Activated naive CD4-positive, alpha-beta T cell treated with Interleukin-2 at 50 U/mL for 16 hours (primary cell): ENCODE measurements around the gene KCNJ4.
A peak's percentile ranks its signal among the peaks of the same experiment; 100 is the strongest.
"Not testable (repeated sequence)": the region's sequence is repeated elsewhere in the genome, so short reads cannot be mapped to it uniquely, and the experiment has no call there.

ENCODE experiments used
- DNase-seq: peaks from one replicate; pipeline ENCODE4 v3.0.0-alpha.2; 2020

The KCNJ4 gene

GRCh38 chr22:38427940-38428339 lies 27.1 kb downstream of the KCNJ4 start:
- no peak for DNase-seq

- no peak for DNase-seq
Observed at GRCh38 chr22:38427465-38427864, 27.5 kb downstream of the KCNJ4 start.

DNA sequence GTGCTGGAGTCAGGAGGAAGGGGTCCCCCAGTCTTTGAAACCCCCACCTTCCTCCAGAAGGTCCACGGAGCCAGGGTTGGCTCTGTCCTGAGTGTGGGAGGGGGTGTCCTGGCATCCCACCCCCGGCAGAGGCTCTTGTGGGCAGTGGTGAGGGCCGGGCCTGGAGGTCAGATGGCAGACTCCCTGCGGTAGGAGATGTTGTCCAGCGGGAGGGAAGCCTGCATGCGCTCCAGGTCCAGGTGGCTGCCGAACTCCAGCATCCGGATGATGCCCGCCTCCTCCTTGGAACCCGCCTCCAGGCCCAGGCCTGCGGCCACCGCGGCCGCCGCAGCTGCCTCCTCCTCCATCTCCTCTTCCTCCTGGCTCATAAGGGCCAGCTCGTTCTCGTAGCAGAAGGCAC lies 28.4 kb downstream of the KCNJ4 start:
- no peak for DNase-seq

GRCh38 chr22:38424525-38425080 lies 30.4 kb downstream of the KCNJ4 start:
- DNase-seq: no peak

GRCh38 chr22:38423512-38424503 lies 31.2 kb downstream of the KCNJ4 start:
- DNase-seq: no peak

- no peak for DNase-seq
Observed at GRCh38 chr22:38422611-38423511, 32.1 kb downstream of the KCNJ4 start.

DNA sequence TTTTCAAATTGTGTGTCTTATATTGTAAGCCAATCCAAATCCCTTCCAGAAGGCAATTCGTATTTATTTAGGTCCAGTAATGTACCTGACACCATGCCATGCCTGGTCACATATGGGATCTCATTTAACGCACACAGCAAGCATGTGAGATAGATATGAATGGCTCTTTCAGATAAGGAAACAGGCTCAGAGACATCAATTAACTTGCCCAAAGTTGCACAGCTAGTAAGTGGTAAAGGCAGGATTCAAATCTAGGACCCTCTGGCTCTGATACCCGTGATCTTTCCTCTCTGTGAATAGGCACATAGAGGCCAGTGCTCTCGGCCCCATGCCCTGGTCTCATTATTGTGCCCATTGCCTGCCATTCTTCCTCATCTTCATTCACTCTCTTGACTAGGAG lies 34.3 kb downstream of the KCNJ4 start:
- no peak for DNase-seq

DNA sequence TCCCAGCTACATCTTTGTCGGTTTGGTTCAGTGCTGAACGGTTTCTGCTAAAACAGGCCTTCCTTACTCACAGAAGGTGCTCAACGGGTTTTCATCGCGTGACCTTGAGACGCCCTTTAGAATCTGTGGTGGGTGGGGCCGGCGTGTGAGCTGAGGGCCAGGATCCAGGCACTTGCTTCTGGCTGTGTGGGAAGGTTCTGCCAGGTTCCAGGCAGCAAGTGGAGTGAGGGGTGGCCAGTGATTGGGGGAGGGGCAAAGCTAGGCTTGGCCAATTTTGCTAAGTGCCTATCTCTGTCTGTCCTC lies 35.2 kb downstream of the KCNJ4 start:
- no peak for DNase-seq

- DNase-seq: no peak
Observed at GRCh38 chr22:38419121-38419857, 35.7 kb downstream of the KCNJ4 start.

GRCh38 chr22:38418589-38418988 lies 36.4 kb downstream of the KCNJ4 start:
- no peak for DNase-seq

DNA sequence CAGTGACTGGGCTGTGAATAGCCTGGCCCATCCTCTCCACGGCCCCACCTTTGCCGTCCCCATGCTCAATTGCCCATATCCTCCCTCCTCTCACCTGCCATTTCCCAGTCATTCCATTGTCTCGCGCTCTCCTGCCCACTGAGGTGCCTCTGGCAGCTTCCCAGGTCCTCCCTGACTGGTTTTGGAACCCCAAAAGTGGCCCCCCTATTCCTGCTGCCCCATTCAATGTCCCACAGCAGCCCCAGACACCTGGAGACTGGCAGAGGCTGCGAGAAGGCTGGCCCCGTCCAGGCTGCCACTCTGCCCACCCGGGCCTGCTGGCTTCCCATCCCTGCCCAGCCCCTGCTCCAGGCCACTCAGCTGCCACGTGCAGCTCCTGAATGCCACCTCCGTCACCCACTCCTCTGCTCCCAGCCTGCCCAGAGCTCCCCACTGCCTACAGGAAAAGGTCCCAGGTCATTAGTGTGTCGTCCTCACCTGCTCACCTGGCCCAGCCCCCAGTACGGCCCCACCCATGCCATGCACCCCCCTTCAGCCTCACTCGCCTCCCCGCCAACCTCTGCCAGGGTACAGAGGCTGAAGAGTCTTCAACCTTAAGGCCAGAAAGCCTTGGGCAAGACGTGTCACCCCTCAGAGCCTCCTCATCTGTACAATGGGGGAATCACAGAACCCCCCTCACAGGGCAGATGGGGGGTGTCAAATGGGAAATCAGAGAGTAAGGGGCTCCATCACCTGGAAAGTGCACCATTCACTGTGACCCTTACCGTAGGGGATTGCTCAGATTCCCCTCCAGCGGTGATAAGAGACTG lies 37.5 kb downstream of the KCNJ4 start:
- DNase-seq: no peak

GRCh38 chr22:38416621-38417251 lies 38.3 kb downstream of the KCNJ4 start:
- DNase-seq: no peak

DNA sequence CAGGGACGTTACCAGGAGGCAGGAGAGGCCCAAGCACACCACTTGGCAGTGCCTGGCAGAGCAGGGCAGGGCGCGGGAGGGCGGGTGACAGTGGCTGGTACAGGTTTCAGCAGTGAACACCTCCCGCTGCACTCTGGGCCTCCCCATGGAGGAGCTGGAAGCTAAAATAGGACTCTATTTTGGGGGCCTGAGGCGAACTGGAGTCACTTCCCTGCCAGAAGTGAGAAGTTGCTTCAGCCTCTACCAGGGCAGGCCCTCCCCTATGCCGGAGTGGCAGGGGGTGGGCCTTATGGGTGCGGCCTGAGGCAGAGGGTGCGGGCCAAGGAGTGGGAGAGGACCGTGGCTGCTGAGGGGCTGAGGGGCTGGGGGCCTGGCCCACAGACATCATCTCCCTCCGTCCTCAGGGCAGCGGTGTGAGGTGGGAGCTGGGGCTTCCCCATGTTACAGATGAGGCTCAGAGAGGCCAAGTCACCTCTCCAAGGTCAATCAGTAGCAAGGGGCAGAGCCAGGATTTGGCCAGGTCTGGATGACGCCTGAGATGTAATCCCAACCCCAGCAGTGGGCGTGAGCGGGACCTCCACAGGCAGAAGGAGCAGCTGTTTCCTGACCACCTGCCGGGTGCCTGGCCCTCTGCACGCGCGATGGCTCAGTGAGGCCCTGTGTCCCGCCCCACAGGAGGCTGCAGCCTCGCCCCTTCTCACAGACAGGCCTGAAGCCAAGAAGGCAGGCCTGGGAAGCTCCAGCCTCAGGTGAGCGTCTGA lies 39.3 kb downstream of the KCNJ4 start:
- no peak for DNase-seq

DNA sequence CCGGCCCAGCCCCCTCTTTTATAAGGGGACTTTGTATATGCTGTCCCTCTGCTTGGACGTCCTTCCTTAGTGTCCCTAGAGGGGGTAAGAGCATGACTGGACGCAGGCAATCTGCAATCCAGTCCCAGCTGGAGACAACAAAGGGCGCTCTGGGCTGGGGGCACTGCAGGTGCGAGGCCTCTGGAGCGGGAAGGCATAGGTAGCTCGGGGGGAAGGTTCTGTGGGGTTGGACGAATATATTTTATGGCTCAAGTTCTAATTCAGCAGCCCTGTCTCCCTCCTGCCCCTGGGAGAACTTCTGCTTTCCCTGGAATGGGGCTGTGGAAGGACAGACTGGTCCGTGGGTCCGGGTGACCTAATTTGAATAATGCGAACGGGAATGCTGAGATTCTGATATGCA lies 40.0 kb downstream of the KCNJ4 start:
- DNase-seq: no peak

GRCh38 chr22:38414009-38414395 lies 41.0 kb downstream of the KCNJ4 start:
- DNase-seq: no peak

DNA sequence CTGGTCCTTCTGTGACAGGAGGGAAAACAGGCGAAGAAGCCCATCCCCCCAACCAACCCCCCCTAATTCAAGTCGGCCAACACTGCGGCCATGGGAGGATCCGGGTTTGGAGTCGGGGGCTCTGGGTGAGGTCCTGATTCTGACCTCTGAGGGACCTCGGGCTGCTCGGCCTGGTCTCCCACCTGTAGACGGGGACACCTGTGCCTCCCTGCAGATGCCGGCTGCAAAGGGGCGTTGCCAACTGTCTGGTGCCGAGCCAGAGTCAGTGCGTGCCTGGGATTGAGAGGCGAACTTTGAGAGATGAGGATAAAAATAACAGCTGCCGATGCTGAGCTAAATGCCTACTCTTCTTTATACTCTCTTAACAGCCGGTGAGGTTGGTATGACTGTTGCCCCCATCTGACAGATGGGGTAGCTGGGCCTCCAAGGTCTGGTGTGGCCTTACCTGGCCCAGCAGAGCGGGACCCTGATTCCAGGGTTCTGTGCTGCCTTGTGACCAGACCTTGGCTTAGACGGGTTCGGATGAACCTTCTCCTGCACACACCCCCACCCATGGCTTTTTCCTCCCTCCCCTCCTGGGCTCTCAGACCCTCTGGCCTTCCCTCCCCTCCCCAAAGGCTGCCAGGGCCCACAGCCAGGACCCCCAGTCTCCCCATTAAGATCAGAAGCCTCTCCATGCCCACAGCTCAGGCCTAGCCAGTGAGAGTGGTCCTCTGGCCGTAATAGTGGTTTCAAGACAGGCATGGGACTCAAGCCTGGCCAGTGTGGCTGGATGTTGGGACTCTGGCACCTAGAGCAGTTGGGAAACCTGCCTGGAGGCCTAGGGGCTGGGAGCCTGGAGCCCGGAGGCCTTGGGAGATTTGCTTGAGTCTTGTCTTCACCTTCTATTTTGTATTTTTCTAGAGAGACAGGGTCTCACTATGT lies 41.7 kb downstream of the KCNJ4 start:
- no peak for DNase-seq

DNA sequence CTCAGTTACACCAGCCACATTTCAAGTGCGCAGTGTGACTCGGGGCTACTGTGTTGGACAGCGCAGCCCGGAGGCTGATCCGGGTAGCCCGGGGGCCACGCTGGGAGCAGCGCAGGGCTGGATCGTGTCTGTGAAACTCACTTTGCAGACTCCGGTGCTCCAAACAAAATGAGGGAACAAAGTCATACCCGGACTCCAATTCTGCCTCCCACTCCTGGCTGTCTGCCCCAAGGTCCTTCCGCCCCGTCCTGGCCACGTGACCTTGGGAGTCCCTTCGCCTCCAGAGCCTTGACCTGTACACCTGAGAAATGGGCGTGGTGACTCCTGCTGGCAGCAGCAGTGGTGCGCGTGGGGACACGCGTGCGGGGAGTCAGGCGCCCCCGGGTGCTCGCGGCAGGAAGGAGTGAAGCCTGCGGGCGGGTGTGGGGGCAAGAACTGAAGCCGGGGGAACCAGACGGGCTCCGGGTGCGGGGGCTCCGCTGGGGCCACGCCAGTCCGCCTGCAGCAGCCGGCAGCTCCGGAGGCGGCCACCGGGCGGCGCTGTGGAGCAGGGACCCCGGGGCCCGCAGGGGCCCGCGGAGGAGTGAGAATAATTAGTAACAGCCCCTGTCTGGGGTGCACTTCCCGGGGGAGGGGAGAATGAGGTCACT lies 42.4 kb downstream of the KCNJ4 start:
- DNase-seq: peak; percentile 46

GRCh38 chr22:38411016-38411415 lies 44.0 kb downstream of the KCNJ4 start:
- no peak for DNase-seq

DNA sequence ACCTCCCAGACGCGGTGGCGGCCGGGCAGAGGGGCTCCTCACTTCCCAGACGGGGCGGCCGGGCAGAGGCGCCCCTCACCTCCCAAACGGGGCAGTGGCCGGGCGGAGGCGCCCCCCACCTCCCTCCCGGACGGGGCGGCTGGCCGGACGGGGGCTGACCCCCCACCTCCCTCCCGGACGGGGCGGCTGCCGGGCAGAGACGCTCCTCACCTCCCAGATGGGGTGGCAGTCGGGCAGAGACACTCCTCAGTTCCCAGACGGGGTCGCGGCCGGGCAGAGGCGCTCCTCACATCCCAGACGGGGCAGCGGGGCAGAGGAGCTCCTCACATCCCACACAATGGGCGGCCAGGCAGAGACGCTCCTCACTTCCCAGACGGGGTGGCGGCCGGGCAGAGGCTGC lies 45.1 kb downstream of the KCNJ4 start:
- DNase-seq: not testable (repeated sequence)
